Stimulated activated CD8-positive, alpha-beta memory T cell treated with anti-CD3 and anti-CD28 coated beads, Interleukin-7, amount 100 ng/mL, for 4 hours (primary cell): ENCODE measurements around the gene C6orf15.
A peak's percentile ranks its signal among the peaks of the same experiment; 100 is the strongest.

ENCODE experiments used
- DNase-seq, 2 donors: peaks; one replicate each; pipeline ENCODE4 v3.0.0-alpha.2; 2020; ENCODE audit warnings: low read depth in 2 of 2

Gene C6orf15

DNA sequence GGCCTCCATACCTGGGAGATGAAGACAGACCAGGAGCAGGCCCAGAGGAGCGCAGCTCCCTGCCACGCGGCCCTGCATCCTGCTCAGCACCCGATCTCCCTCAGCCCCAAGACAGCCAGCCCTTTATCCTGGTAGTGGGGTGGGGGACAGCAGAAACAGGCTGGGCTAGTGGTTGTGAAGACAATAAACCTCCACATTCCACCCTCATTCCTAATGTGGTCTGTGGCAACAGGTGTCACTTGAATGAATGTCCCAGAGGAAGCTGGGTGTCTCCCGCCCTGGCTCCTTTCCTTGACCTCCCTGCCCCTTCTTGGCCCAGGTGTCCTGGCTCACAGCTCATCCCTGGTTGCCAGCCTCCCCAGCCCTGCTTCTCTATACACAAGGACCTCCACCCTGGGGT is at the start of gene C6orf15:
Gene C6orf15 (minus strand): TSS at position 98 of the 400 bp plus-strand sequence. CDS start 20 bp downstream, at position 78.
- no peak for DNase-seq

DNA sequence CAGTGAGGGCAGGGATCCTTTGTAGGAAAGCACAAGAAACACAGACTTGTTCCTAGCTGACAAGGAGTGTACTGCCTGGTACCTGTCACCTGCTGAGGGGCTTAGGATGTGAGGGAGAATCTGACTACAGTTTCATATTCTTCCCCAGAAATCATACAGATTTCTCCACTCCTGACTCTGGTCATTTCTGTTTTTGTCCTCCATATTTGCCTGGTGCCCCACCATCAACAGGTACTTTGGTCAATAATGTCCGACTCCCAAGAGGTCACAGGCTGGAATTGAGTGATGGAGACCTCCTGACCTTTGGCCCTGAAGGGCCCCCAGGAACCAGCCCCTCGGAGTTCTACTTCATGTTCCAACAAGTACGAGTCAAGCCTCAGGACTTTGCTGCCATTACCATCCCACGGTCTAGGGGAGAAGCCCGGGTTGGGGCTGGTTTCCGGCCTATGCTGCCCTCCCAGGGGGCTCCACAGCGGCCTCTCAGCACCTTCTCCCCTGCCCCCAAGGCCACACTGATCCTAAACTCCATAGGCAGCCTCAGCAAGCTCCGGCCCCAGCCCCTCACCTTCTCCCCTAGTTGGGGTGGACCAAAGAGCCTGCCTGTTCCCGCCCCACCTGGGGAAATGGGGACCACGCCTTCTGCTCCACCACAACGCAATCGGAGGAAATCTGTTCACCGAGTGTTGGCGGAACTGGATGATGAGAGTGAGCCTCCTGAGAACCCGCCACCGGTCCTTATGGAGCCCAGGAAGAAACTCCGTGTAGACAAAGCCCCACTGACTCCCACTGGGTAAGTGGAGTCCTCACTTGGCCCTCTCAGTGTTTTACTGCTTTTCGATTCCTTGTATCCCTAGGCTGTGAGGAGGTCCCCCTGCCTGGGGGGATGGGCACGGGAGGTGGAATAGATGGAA is 49.1 kb upstream of the C6orf15 start:
- no peak for DNase-seq

DNA sequence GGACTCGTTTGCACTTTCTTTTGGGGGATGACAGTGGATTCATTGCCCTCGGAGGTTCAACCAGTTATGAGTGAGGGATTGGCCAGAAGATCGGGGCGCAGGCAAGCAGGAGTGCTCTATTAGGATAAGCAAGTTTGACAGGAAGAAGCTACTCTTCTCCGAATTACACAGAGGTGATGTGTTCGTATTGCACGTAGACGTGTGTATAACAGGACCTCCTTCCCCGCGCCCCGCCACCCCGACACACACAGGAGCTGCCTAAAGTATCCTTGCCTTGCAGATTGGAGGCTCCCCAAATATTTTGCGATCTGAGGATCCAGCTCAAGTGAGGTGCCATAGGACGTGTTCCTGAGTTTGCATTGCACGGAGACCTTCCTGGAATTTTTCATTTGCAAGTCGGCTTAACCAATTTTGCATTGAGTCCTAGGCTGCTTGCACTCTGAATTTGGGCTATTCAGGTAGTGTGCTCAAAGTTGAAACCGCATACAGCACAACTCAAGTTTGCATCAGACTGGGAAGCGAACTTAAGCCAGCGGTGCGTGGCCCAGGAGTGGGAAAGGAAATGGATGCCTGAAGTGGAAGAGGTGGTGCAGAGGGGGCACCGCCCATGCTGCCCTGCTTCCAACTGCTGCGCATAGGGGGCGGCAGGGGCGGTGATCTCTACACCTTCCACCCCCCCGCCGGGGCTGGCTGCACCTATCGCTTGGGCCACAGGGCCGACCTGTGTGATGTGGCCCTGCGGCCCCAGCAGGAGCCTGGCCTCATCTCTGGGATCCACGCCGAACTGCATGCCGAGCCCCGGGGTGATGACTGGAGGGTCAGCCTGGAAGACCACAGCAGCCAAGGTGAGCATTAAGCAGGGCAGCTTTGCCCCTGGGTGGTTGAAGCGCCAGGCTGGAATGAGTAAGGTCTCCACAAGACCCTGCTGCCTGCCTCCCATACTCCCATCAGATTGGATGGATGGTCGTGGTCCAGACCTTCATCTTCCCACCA is 46.8 kb upstream of the C6orf15 start:
- DNase-seq: no peak

DNA sequence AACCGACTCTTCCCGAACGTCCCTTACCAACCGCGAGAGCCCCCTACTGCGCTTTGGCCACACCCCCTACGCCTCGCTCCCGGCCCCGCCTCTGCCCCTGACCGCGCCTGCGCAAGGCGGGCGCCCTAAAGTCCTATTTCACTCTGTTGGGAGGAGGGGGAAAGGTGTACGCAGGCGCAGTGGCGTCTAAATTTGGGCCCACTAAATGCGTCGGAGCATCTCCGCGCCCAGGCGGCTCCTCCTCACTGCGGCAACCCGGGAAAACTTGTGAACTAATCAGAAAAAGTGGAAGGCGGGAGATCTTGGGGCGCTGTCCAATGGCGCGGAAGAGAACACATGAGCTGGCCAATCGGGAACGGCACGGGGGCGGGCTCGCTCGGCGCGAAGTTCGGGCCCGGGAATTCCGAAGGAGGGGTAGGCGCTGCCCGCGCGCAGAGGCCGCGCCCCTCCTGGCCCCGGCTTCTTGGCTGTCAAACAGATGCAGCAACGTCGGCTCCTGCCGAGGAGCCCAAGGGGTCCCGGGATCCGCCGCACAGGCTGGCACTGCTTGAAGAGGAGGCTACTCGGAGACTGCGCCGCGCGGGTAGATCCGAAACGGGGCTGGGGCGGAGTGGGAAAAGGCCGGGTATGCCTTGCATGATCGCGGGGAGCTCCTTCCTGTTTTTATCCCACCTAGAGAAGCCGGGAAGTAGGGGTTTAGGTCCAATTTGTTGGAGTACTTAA is 45.9 kb upstream of the C6orf15 start, which contains the start of gene TCF19:
Gene TCF19 (plus strand): TSS at position 450 of the 723 bp plus-strand sequence. CDS start 881 bp downstream, outside the sequence.
- peak; percentile 99 for DNase-seq

DNA sequence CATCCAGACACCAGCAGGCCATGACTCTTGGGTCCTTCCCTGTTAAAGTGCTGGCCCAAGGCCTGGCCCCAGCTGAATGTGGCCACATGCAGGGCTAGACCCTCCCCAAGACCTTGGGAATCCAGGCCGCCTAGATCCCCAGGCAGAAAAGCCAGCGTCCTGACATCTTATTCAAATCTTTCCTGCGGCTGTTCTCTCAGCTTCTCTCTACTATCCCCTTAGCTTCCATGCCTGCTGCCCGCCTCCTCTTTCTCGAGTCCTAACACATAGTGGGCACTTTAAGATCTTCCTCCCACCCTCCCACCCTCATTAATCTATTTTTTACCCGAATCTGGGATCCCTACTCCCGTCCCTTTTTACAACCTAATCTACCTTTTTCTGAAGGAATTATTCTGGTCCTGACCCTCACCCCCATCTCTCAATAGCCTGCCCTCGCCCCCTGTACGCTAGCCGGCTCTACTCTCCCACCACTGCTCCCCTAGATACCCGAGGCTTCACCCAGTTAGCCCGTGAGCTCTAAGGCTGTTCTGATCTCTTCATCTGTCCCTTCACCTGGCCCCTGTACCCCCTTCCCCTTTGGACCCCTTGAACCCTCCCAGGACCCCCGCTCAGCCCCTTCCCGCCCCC is 45.3 kb upstream of the C6orf15 start, which contains the start of gene CCHCR1:
Gene CCHCR1 (minus strand): TSS at position 290 of the 627 bp plus-strand sequence. CDS start 202 bp downstream, at position 88.
- no peak for DNase-seq

DNA sequence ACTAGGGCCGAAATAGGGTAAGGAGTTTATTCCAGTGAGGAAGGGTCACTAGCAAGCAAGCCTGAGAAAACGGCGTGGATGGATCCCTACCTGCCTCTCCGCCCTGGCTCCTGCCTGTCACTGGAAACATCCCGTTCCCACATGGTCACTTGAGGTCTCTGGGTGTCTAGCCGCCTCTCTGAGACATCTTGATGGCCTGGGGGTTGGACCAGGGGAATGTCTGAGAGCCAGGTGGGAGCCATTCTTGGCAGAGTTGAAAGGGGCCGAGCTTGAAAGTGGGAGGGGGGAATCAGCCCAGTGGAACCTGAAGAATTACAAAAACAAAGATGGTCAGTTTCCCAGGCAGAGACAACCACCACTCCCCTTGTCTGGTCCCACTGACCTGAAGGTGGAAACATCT is 44.3 kb upstream of the C6orf15 start:
- no peak for DNase-seq

DNA sequence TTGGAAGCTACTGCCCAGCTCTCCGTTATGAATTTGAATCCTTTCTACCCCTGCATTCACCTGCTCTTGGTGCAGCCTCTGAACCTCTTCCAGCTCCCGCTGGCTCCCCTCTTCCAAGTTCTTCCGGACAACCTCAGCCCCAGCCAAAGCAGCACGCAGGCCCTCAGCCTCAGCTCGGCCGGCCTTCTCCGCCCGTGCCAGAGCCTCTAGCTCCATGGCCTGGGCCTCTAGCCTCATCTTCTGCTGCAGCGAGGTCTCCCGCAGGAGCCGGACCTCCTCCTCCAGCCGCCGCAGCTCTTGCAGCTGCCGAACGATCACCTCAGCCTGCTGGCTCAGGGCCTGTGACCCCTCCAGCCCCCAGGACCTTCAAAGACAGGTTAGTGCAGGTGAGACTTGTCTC is 42.1 kb upstream of the C6orf15 start:
- no peak for DNase-seq

DNA sequence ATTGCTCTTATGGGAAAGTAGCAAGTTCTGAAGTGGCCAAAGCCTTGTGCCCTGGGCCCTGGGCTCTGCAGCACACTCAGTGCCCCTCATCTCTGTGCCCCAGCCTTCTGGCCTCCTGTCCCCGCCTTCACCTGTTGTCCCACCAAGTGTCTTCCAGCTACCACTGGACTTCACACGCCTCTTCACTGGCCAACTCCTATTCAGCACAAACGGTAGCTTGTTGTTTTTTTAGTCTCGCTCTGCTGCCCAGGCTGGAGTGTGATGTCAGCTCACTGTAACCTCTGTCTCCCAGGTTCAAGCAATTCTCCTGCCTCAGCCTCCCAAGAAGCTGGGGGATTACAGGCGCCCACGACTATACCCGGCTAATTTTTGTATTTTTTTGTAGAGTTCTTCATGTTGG is 40.4 kb upstream of the C6orf15 start:
- no peak for DNase-seq

DNA sequence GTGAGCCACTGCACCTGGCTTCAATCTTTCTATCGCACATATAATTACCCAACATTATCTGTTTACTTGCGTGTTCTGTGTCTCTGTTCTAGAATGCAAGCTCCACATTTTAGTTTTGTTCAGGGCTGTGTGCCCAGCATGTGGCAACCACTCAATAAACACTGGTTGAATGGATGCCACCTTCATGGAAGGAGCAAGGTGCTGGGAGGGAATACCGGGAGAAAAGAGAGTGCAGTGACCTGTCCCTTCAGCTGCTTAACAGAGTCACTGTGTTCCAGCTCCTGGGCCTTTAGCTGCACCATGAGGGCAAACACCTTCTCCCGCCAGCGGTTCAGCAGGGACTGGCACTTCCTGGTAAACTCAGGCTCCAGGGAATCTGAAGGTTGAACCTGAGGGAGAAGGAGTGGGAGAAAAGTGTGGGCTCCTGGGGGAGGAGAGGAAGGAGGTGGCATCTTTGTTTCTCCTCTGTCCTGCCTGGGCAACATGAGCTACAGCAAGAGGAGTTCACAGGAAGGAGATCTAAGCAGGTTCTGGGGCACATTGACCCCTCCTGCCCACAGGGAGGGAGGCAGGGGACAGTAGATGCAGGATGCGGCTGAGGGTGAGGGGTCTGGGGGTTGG is 37.6 kb upstream of the C6orf15 start:
- DNase-seq: no peak

DNA sequence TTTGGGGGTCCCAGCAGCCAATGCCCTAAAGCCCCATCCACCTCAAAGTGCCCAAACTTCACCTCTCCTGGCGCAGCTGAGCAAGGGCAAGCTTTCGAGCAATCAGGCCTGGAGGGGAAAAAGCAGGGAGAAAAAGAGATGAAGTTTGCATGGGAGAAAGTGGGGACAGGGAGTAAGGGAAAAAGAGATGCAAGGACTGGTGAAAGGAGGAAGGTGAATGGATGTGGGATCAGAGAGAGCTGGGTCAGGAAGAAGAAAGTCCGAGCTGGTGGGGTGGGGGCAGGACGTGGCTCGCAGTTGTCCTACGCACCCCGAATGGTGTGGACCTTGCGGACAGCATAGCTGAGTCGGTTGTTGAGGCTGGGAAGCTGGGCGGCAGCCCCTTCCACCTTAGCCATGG is 33.0 kb upstream of the C6orf15 start:
- DNase-seq: no peak

DNA sequence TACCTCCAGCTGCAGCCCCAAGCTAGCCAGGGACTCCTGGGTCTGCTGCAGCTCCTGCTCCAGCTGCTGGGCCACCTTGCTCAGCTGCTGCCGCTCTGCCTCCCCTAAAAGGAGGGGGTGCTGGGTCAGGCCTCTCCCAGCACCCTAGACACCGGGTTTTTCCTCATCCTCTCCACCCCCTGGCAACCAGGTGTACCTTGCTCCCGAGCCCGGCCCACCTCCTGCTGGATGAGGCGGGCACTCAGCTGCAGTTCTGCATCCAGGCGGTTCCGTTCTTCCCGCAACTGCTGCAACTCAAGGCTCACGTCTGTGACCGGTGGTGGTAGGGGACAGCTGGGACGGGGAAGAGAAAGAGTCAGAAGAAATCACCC is 32.6 kb upstream of the C6orf15 start:
- DNase-seq: no peak

DNA sequence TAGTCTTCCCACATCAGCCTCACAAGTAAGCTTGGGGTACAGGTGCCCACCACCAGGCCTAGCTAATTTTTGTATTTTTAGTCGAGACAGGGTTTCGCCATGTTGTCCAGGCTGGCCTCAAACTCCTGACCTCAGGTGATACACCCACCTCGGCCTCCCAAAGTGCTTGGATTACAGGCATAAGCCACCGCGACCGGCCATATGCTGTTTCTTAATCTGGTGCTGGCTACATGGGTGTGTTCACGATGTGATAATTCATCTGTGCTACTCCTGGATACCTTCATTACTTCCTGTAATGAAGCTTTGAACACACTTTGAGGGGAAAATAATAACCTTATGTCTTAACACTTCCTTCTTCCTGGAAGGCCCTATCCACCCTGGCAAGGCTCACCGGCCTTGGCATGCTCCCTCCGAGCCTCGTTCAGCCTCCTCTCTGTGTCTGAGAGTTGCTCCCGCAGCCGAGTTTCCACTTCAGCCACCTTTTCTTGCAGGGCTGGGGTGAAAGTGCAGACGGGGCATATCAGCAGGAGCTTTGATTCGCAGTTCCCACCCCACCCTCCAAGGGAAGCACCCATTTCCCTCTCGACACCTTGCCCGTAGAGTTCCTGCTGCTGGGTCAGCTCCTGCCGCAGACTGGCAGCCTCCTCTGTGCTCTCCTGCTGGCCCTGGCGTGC is 32.1 kb upstream of the C6orf15 start:
- DNase-seq: no peak

DNA sequence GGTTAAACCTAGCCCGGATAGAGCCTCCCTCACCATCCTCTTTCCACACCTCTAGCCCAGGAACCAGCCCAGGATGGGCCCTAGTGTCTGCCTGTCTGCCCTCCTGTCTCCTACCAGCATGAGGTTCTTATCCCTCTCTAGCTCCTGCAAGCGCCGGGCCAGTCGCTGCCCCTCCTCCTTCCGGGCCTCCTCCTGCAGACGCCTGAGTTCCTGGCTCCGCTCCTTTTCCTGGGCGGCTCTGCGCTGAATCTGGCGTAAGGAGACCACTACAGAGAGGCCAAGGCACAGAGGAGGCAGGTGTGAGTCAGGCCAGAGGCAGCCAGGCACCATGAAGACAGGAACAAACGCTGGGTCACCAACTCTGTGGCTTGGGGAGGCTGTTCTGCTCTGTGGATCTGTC is 30.8 kb upstream of the C6orf15 start:
- no peak for DNase-seq

DNA sequence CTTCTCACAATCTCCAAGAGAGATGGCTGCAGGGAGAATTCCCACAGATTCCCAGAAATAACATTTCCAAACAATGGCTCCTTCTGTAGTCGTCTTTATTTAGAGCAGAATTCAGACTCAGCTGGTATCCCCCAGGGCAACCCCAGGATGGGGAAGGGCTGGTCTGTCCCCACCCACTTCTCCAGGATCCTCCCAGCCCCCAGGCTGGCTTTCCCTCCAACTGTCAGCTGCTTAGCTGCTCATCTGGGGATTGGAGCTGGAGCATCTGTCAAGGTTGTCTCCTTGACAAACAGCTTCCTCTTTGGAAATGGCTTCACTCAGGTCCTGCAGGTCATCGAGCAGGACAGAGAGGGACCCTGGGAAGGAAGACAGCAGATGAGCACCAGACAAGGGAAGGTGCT is 30.0 kb upstream of the C6orf15 start:
- no peak for DNase-seq

DNA sequence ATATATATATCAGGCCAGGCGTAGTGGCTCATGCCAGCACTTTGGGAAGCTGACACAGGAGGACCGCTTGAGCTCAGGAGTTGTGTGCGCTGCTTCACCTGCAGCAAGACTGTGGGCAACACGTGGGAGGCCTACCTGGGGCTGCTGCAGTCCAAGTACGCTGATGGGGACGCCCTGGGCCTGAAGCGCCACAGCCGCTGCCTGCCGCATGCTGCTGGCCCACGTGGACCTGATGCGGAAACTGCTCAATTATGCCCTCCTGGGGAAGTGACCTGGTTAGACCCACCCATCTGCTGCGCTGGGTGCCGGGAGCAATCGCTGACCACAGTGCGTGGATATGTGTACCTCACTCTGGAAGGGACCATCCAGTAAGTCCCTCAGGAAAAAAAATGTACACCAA is 28.3 kb upstream of the C6orf15 start:
- DNase-seq: no peak

DNA sequence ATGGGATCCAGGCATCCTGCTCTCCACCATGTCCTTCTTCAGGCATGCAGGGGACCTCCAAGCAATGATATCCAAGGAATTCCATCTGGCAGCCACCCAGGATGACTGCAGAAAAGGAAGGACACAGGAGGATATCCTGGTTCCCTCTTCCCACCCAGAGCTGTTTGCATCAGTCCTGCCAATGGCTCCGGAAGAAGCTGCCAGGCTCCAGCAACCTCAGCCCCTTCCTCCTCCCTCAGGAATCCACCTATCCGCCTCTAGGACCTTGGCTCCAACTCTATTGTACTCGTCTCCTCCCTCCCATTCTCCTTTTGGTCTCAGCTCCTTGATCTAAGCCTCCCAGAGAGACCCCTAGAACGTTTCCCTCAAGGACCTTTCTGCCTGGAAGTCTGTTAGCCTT is 27.2 kb upstream of the C6orf15 start:
- DNase-seq: no peak

DNA sequence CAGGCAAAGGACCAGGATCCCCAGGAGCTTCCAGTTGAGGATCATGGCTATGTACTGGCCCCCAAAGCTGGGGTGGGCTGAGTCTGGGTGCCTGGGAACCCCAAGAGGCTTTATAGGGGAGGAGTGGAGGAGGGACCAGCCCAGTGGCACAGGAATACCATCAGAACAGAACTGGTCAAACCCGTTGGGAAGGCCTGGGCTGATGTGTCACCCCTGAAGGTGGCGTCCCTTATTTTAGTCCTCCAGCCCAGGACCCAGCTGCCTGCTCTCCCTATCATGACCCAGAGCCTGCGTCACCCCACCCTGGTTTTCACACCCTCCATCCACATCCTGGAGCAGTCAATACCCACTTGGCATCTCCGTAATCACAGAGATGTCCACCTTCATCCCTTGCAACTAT is 26.6 kb upstream of the C6orf15 start, which contains the start of gene PSORS1C2:
Gene PSORS1C2 (minus strand): TSS at position 85 of the 400 bp plus-strand sequence. CDS start 40 bp downstream, at position 45.
- DNase-seq: no peak

DNA sequence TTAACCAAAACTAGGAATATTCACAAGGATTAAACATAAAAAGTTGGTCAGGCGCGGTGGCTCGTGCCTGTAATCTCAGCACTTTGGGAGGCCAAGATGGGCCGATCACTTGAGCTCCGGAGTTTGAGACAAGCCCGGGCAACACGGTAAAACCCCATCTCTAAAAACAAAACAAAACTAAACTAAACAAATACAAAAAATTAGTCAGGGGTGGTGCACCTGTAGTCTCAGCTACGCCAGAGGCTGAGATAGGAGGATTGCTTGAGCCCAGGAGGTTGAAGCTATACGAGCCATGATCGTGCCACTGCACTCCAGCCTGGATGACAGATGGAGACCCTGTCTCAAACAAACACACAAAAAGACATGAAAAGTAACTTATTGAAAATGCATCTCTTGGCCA is 23.3 kb upstream of the C6orf15 start:
- no peak for DNase-seq

DNA sequence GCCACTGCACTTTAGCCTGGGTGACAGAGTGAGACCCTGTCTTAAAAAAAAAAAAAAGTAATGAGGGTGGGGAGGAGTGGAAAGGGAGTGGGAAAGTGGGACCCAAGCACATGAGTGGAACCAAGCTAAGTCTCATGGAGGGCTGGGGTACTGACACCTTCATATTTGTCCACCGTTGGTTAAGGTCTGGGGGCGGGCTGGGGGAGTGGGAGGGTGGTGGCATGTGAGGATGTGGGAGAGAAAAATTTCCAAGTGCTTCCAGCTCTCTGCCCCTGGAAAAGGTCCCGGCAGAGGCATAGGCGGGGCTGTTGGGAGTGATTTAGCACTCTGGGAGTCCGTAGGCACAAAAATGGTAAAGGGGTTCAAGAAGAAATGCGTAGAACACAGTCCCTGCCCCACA is 20.4 kb upstream of the C6orf15 start:
- no peak for DNase-seq

DNA sequence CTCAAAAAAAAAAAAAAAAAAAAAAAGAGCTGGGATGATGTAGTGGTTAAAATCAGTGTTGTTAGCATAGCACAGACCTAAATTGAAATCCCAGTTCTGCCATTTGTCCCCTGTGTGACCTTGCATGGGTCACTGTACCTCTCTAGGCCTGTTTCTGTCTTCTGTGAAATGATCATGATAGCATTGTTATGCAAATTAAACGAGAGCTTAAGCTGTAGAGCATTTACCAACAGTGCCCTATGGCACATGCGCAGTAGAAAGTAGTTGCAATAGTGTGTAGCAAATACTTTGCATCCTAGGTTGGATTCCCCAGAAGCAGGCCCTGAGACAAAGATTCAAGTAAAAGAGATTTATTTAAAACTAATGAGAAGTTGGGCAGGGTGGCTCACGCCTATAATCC is 19.2 kb upstream of the C6orf15 start:
- DNase-seq: no peak
